Progenitor cell of endocrine pancreas (in vitro differentiated cells): ENCODE results near the gene NUDT21. TPM values are rescaled to one million over a fixed set of nuclear protein-coding genes. Genes with fewer than 3 reads are reported as not detected.
"Not testable (repeated sequence)": the region's sequence is repeated elsewhere in the genome, so short reads cannot be mapped to it uniquely, and the experiment has no call there.

Experiments used
- DNase-seq: peaks from one replicate; pipeline ENCODE4 v3.0.0; 2021; ENCODE audit warnings: low spot score; ENCODE audit not compliant: unreplicated experiment
- H3K27ac Mint-ChIP-seq: 2 replicates; pipeline ENCODE4 v1.8.0; 2021; ENCODE audit warnings: mild to moderate bottlenecking, moderate library complexity, mixed read lengths
- H3K27me3 Mint-ChIP-seq: 2 replicates; pipeline ENCODE4 v1.8.0; 2021; ENCODE audit warnings: mixed read lengths
- H3K36me3 Mint-ChIP-seq: 2 replicates; pipeline ENCODE4 v1.8.0; 2022; ENCODE audit warnings: mixed read lengths; ENCODE audit not compliant: insufficient read depth
- H3K4me1 Mint-ChIP-seq: 2 replicates; pipeline ENCODE4 v1.8.0; 2021; ENCODE audit warnings: low read depth, mixed read lengths
- H3K4me3 Mint-ChIP-seq: 2 replicates; pipeline ENCODE4 v1.8.0; 2021; ENCODE audit warnings: low read depth, mild to moderate bottlenecking, moderate library complexity, mixed read lengths
- H3K9me3 Mint-ChIP-seq: 2 replicates; pipeline ENCODE4 v1.8.0; 2021; ENCODE audit warnings: low read depth, mixed read lengths
- total RNA-seq: library from RNA; stranded (reverse); gene quantifications from 2 replicates; pipeline ENCODE4 v1.2.1, GENCODE V29; 2021
- TF ChIP-seq, protein P1 (sequence below): fragments of 200-600 bp; sonication (generic); IDR thresholded peaks from one replicate; pipeline ENCODE4 v1.5.0; 2021; ENCODE audit warnings: antibody characterized with exemption, mild to moderate bottlenecking; ENCODE audit not compliant: unreplicated experiment

Gene NUDT21
- total RNA-seq, 1 donor from 2014 or later = 139 TPM

DNA sequence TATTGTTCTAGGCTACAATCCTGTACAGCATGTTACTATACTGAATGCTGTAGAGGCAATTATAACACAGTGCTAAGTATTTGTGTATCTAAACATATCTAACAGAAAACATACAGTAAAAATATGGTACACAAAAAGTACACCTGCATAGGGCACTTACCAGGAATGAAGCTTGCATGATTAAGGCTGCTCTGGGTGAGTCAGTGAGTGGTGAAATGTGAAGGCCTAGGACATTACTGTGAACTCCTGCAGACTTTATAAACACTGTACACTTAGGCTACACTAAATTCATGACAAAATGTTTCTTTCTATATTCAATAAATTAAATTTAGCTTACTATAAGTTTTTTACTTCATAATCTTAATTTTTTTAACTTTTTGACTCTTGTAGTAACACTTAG, 62.9 kb downstream of the NUDT21 start:
- no peak for DNase-seq
- H3K4me1 Mint-ChIP-seq = peaks cover 7% of the 10 kb centered on the region
- TF ChIP-seq, protein P1, sequence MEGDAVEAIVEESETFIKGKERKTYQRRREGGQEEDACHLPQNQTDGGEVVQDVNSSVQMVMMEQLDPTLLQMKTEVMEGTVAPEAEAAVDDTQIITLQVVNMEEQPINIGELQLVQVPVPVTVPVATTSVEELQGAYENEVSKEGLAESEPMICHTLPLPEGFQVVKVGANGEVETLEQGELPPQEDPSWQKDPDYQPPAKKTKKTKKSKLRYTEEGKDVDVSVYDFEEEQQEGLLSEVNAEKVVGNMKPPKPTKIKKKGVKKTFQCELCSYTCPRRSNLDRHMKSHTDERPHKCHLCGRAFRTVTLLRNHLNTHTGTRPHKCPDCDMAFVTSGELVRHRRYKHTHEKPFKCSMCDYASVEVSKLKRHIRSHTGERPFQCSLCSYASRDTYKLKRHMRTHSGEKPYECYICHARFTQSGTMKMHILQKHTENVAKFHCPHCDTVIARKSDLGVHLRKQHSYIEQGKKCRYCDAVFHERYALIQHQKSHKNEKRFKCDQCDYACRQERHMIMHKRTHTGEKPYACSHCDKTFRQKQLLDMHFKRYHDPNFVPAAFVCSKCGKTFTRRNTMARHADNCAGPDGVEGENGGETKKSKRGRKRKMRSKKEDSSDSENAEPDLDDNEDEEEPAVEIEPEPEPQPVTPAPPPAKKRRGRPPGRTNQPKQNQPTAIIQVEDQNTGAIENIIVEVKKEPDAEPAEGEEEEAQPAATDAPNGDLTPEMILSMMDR = no peak
- peaks cover 8% of the 10 kb centered on the region for H3K9me3 Mint-ChIP-seq
- H3K4me3 Mint-ChIP-seq = no peak overlapping the region
- no peak overlapping the region for H3K27ac Mint-ChIP-seq
- peaks cover 51% of the 10 kb centered on the region for H3K36me3 Mint-ChIP-seq
- H3K27me3 Mint-ChIP-seq = no peaks in the 10 kb centered on the region

DNA sequence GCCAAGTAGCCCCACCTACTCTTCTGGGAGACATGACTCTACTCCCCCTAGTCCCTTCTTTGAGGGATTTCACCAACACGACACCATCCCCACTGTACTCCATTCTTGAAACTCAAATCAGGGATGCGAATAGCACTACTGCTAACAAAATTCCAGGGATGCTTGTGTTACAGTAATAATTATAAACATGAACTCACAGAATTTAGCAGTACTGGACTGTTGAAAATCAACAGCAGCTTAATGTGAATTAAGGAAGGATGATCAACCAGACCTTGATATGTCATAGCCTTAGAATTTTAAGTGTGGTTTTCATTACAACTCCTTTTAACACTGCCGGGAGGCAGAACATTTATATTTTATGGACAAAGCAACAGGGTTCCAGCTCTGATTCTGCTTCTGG, 63.7 kb downstream of the NUDT21 start:
- H3K4me1 Mint-ChIP-seq = peaks cover 7% of the 10 kb centered on the region
- DNase-seq = no peak
- H3K4me3 Mint-ChIP-seq = no peak overlapping the region
- H3K36me3 Mint-ChIP-seq = peaks cover 50% of the 10 kb centered on the region
- H3K9me3 Mint-ChIP-seq = peaks cover 8% of the 10 kb centered on the region
- TF ChIP-seq, protein P1 = no peak
- no peak overlapping the region for H3K27ac Mint-ChIP-seq
- no peaks in the 10 kb centered on the region for H3K27me3 Mint-ChIP-seq

DNA sequence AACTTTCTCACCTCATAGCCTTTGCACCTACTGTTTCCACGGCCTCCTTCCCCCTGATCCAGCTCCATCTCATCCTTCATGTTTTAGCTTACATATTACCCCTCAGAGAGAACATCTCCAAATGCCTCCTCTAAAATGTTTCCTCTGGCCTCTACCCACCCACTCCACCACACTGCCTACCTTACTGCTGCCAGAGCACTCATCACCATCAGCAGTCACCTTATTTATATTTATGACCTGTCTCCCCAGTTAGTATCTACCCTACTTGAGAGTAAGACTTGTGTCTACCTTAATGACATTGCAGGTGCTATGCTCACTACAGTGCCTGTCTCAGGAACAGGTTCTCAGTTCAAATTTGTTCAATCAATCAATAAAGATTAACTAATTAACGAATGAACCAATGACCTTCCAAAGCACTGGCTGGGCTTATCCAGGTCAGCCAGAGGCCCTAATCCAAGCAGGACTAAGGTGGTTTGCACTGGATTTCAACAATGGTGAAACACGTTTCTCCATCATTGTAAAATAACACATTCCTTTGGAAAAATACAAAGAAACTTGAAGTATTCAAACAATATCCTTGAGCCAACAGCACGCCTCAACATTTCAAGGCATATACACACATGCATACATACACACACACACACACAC, 66.9 kb downstream of the NUDT21 start:
- no peak for DNase-seq
- H3K27ac Mint-ChIP-seq = peak overlapping the region; percentile 86
- H3K4me1 Mint-ChIP-seq = peaks cover 7% of the 10 kb centered on the region
- TF ChIP-seq, protein P1 = no peak
- H3K9me3 Mint-ChIP-seq = peaks cover 21% of the 10 kb centered on the region
- H3K27me3 Mint-ChIP-seq = no peaks in the 10 kb centered on the region
- no peak overlapping the region for H3K4me3 Mint-ChIP-seq
- peaks cover 63% of the 10 kb centered on the region for H3K36me3 Mint-ChIP-seq

DNA sequence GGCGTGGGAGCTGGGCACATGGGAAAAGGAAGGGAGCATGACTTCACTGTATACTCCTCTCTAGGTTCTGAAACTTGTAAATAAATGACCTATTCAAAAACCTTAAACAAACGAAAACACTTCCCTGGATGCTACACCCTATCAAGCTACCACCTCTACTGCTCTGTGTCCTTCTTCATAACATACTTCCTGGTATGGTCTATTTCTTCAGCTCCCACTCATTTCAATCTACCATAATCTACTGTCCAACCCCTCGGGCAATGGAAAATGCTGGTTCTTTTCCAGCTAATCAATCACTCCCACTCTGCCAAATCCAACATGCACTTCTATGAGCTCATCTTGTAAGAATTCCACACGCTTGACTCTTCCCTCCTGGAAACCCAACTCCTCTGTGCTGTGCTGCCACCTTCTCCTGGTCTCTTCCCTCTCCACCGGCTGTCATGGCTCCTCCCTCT, 68.2 kb downstream of the NUDT21 start:
- Mint-ChIP-seq H3K36me3 (peaks cover 74% of the 10 kb centered on the region), H3K27ac (no peak overlapping the region), H3K9me3 (peaks cover 33% of the 10 kb centered on the region), H3K4me1 (peaks cover 7% of the 10 kb centered on the region), H3K4me3 (no peak overlapping the region), H3K27me3 (no peaks in the 10 kb centered on the region)
- TF ChIP-seq, protein P1 = no peak
- DNase-seq = no peak

DNA sequence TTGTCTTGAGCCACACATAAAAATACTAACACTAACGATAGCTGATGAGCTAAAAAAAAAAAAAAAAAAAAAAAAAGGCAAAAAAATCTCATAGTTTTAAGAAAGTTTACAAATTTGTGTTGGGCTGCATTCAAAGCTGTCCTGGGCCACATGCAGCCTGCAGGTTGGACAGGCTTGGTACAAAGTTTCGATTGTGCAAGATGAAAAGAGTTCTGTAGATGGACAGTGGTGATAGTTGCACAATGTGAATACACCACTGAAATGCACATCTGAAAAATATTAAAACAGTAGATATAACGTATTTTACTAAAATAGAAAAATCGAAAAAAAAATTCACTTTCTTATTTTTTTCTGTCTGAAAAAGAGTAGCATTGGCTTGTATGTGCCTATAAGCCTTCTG, 68.7 kb downstream of the NUDT21 start:
- H3K27ac Mint-ChIP-seq = no peak overlapping the region
- H3K36me3 Mint-ChIP-seq = peaks cover 76% of the 10 kb centered on the region
- TF ChIP-seq, protein P1 = no peak
- DNase-seq = no peak
- peaks cover 34% of the 10 kb centered on the region for H3K9me3 Mint-ChIP-seq
- peaks cover 7% of the 10 kb centered on the region for H3K4me1 Mint-ChIP-seq
- no peak overlapping the region for H3K4me3 Mint-ChIP-seq
- H3K27me3 Mint-ChIP-seq = no peaks in the 10 kb centered on the region

DNA sequence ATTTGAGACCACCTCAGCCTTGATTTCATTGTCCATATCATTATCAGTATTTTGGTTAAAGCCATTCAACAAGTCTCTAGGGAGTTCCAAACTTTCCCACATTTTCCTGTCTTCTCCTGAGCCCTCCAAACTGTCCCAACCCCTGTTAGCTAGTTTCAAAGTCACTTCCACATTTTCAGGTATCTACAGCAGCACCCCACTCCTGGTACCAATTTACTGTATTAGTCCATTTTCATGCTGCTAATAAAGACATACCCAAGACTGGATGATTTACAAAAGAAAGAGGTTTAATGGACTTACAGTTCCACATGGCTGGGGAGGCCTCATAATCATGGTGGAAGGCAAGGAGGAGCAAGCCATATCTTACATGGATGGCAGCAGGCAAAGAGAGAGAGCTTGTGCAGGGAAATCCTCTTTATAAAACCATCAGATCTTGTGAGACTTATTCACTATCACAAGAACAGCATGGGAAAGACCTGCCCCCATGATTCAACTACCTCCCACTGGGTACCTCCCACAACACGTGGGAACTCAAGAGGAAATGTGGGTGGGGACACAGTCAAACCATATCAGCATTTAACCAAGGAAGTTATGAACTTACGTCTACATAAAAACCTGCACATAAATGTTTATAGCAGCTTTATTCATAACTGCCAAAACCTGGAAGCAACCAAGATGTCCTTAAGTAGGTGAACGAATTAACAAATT, 70.2 kb downstream of the NUDT21 start:
- H3K9me3 Mint-ChIP-seq = peaks cover 34% of the 10 kb centered on the region
- not testable (repeated sequence) for H3K27me3 Mint-ChIP-seq, H3K27ac Mint-ChIP-seq, DNase-seq, H3K4me3 Mint-ChIP-seq
- peaks cover 79% of the 10 kb centered on the region for H3K36me3 Mint-ChIP-seq
- peaks cover 13% of the 10 kb centered on the region for H3K4me1 Mint-ChIP-seq
